SK-N-SH (cell line): ENCODE data around the gene CLEC20A. TPM values are rescaled to one million over a fixed set of nuclear protein-coding genes. Genes with fewer than 3 reads are reported as not detected.

Experiments used
- CTCF ChIA-PET: fragments of 300-600, 350-600 bp; formaldehyde crosslinking; extraction: SDS; loops from one replicate; lab custom pipeline; 2021; lab: Yijun Ruan, JAX
- POLR2A ChIA-PET: fragments of 350-600 bp; sonication (Branson Sonifier 250); formaldehyde crosslinking; extraction: SDS; loops from one replicate; lab custom pipeline; 2020; ENCODE audit warnings: antibody characterized with exemption, inconsistent platforms; lab: Yijun Ruan, JAX
- DNase-seq: peaks from one replicate; pipeline ENCODE4 v3.0.0; 2012
- H2AFZ ChIP-seq: fragments of 200-600 bp; sonication (generic); 2 replicates; pipeline ENCODE4 v1.8.1; 2016; ENCODE audit warnings: antibody characterized with exemption, mild to moderate bottlenecking, low read depth
- H3F3A ChIP-seq: fragments of 200-600 bp; sonication (generic); replicated peaks from 2 replicates; pipeline ENCODE3; 2016; ENCODE audit warnings: antibody characterized with exemption, mild to moderate bottlenecking; ENCODE audit not compliant: insufficient read depth
- H3K27ac ChIP-seq, 2 experiments: fragments of 200-500 bp in 1 of 2; fragments of 200-600 bp in 1 of 2; sonication (Bioruptor generic) in 1 of 2; sonication (generic), shearing (Covaris generic) in 1 of 2; 2 replicates each; pipeline versions ENCODE4 v1.5.1 to v1.6.1; 2014 to 2016; ENCODE audit warnings: low read depth in 2 of 2, inconsistent platforms in 1 of 2, low read length in 1 of 2, mild to moderate bottlenecking in 1 of 2, mixed read lengths in 1 of 2
- H3K27me3 ChIP-seq: fragments of 200-600 bp; sonication (generic), shearing (Covaris generic); 2 replicates; pipeline ENCODE4 v1.6.1; 2016; ENCODE audit warnings: mixed run types; ENCODE audit not compliant: insufficient read depth
- H3K36me3 ChIP-seq, 2 experiments: fragments of 200-500 bp in 1 of 2; fragments of 200-600 bp in 1 of 2; sonication (Bioruptor generic) in 1 of 2; sonication (generic) in 1 of 2; replicated peaks in 1 of 2; 2 replicates each; pipeline versions ENCODE3 to v1.5.1; 2014 to 2016; ENCODE audit warnings: low read length in 1 of 2, mild to moderate bottlenecking in 1 of 2; ENCODE audit not compliant: insufficient read depth in 2 of 2, control insufficient read depth in 1 of 2
- H3K4me1 ChIP-seq, 2 experiments: fragments of 200-500 bp in 1 of 2; fragments of 200-600 bp in 1 of 2; sonication (Bioruptor generic) in 1 of 2; sonication (generic), shearing (Covaris generic) in 1 of 2; 2 replicates each; pipeline versions ENCODE4 v1.5.1 to v1.6.1; 2014 to 2016; ENCODE audit warnings: low read depth in 1 of 2, low read length in 1 of 2, mixed run types in 1 of 2; ENCODE audit not compliant: insufficient read depth in 2 of 2, control insufficient read depth in 1 of 2
- H3K4me2 ChIP-seq: fragments of 200-600 bp; sonication (generic), shearing (Covaris generic); 2 replicates; pipeline ENCODE4 v1.6.1; 2017; ENCODE audit warnings: mixed run types
- H3K4me3 ChIP-seq, 2 experiments: fragments of 200-500 bp in 1 of 2; fragments of 200-600 bp in 1 of 2; sonication (Bioruptor generic) in 1 of 2; sonication (generic), shearing (Covaris generic) in 1 of 2; 2 replicates each; pipeline versions ENCODE4 v1.5.1 to v1.8.1; 2014 to 2016; ENCODE audit warnings: low read depth in 2 of 2, inconsistent platforms in 1 of 2, low read length in 1 of 2, mild to moderate bottlenecking in 1 of 2, mixed read lengths in 1 of 2, moderate library complexity in 1 of 2
- H3K79me2 ChIP-seq: fragments of 200-600 bp; sonication (generic); 2 replicates; pipeline ENCODE4 v1.8.1; 2017; ENCODE audit warnings: mild to moderate bottlenecking; ENCODE audit not compliant: insufficient read depth
- H3K9ac ChIP-seq: fragments of 200-600 bp; sonication (generic); 2 replicates; pipeline ENCODE4 v1.6.1; 2017; ENCODE audit warnings: mixed run types
- H3K9me2 ChIP-seq: fragments of 200-600 bp; sonication (generic); 2 replicates; pipeline ENCODE4 v1.6.1; 2017; ENCODE audit warnings: mixed run types
- H3K9me3 ChIP-seq: fragments of 200-600 bp; sonication (generic); 2 replicates; pipeline ENCODE4 v1.6.1; 2017; ENCODE audit warnings: mixed run types, mild to moderate bottlenecking, moderate library complexity
- H4K20me1 ChIP-seq: fragments of 200-600 bp; sonication (generic); 2 replicates; pipeline ENCODE4 v1.6.1; 2017; ENCODE audit warnings: mild to moderate bottlenecking, mixed run types; ENCODE audit not compliant: insufficient read depth
- CHD2 ChIP-seq: fragments of 150-350 bp; IDR thresholded peaks from 2 replicates; pipeline ENCODE4 v1.6.1; 2018; ENCODE audit warnings: low read length; ENCODE audit not compliant: partially characterized antibody
- CTCF ChIP-seq: fragments of 200-600 bp; sonication (generic); IDR thresholded peaks from 2 replicates; pipeline ENCODE4 v1.6.1; 2017; ENCODE audit warnings: antibody characterized with exemption, mild to moderate bottlenecking, moderate library complexity
- ELF1 ChIP-seq: IDR thresholded peaks from 2 replicates; pipeline ENCODE4 v1.4.0; 2012
- FOXJ3 ChIP-seq: sonication (generic); formaldehyde crosslinking; IDR thresholded peaks from 2 replicates; pipeline ENCODE4 v1.5.1; 2020; ENCODE audit warnings: mild to moderate bottlenecking, missing genetic modification reagents
- GABPA ChIP-seq: IDR thresholded peaks from 2 replicates; pipeline ENCODE4 v1.4.0; 2012; ENCODE audit warnings: low read depth, mild to moderate bottlenecking
- JUND ChIP-seq: IDR thresholded peaks from 2 replicates; pipeline ENCODE4 v1.4.0; 2012
- MEF2A ChIP-seq: IDR thresholded peaks from 2 replicates; pipeline ENCODE4 v1.4.0; 2012; ENCODE audit warnings: low read depth, borderline replicate concordance
- NFIC ChIP-seq: IDR thresholded peaks from 2 replicates; pipeline ENCODE4 v1.4.0; 2012; ENCODE audit warnings: borderline replicate concordance
- NRF1 ChIP-seq: IDR thresholded peaks from 2 replicates; pipeline ENCODE4 v1.6.1; 2012; ENCODE audit warnings: low read depth, mild to moderate bottlenecking, low read length
- RAD21 ChIP-seq: IDR thresholded peaks from 2 replicates; pipeline ENCODE4 v1.6.1; 2012; ENCODE audit warnings: mild to moderate bottlenecking, low read length
- RCOR1 ChIP-seq: fragments of 150-350 bp; IDR thresholded peaks from 2 replicates; pipeline ENCODE4 v1.6.1; 2017; ENCODE audit warnings: antibody characterized with exemption, low read length
- TAF1 ChIP-seq: IDR thresholded peaks from 2 replicates; pipeline ENCODE4 v1.6.1; 2012; ENCODE audit warnings: low read depth, mild to moderate bottlenecking, low read length, moderate library complexity, borderline replicate concordance
- TCF12 ChIP-seq: IDR thresholded peaks from 2 replicates; pipeline ENCODE4 v1.4.0; 2012
- TEAD4 ChIP-seq: IDR thresholded peaks from 2 replicates; pipeline ENCODE4 v1.4.0; 2012; ENCODE audit warnings: mild to moderate bottlenecking, borderline replicate concordance; ENCODE audit not compliant: insufficient read depth
- WGBS: methylation state at CpG from one replicate; pipeline ENCODE4 v1.1.6; 2017; ENCODE audit warnings: low lambda C conversion rate; 5-methylcytosine and 5-hydroxymethylcytosine counted together
- polyA plus RNA-seq, 3 experiments: library from polyadenylated mRNA; depleted of rRNA; stranded (reverse); fragments of >200 nt; gene quantifications; 2 replicates each; pipeline ENCODE4 v1.2.3, GENCODE V29; 2012
- TF ChIP-seq, protein P1 (sequence below): IDR thresholded peaks from 2 replicates; pipeline ENCODE4 v1.4.0; 2012; ENCODE audit warnings: low read depth, borderline replicate concordance

Gene CLEC20A
- polyA plus RNA-seq, 1 of the 3 experiments (the other 2 are of a cell fraction): not detected

GRCh38 chr1:178442925-178443324 is 53.8 kb downstream of the CLEC20A start:
- Histone ChIP-seq H2AFZ (no peak overlapping the region), H3K79me2 (no peaks in the 10 kb centered on the region), H3K27ac (no peak overlapping the region), H3F3A (no peaks in the 10 kb centered on the region), H3K36me3 (peaks cover 33 to 59% of the 10 kb centered on the region in 2 experiments), H3K27me3 (no peaks in the 10 kb centered on the region), H3K4me3 (no peak overlapping the region), H3K9ac (no peak overlapping the region), H3K4me2 (no peak overlapping the region), H4K20me1 (no peaks in the 10 kb centered on the region), H3K4me1 (no peaks in the 10 kb centered on the region; a peak in 1 of 4 replicates), H3K9me2 (no peaks in the 10 kb centered on the region), H3K9me3 (no peaks in the 10 kb centered on the region)
- ChIA-PET POLR2A (no interaction called here), CTCF (interaction anchor here (1.1 kb wide), 1 partner anchor 17 kb away, joined by 3 read pairs; no protein-coding TSS in a partner anchor)
- WGBS: 97% methylated on average over 3 of the region's 3 CpGs
- DNase-seq: no peak
- TF ChIP-seq RAD21 (no peak), TEAD4 (no peak), ELF1 (no peak), RCOR1 (no peak), NFIC (no peak), CTCF (no peak), GABPA (no peak), TCF12 (no peak), FOXJ3 (CRISPR knock-in tag) (no peak), NRF1 (no peak), JUND (no peak), MEF2A (no peak)
- TF ChIP-seq, protein P1, sequence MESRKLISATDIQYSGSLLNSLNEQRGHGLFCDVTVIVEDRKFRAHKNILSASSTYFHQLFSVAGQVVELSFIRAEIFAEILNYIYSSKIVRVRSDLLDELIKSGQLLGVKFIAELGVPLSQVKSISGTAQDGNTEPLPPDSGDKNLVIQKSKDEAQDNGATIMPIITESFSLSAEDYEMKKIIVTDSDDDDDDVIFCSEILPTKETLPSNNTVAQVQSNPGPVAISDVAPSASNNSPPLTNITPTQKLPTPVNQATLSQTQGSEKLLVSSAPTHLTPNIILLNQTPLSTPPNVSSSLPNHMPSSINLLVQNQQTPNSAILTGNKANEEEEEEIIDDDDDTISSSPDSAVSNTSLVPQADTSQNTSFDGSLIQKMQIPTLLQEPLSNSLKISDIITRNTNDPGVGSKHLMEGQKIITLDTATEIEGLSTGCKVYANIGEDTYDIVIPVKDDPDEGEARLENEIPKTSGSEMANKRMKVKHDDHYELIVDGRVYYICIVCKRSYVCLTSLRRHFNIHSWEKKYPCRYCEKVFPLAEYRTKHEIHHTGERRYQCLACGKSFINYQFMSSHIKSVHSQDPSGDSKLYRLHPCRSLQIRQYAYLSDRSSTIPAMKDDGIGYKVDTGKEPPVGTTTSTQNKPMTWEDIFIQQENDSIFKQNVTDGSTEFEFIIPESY: no peak

- WGBS: 86% methylated on average over 2 of the region's 2 CpGs
- no peak overlapping the region for H3K4me3 ChIP-seq
- H3K79me2 ChIP-seq: no peaks in the 10 kb centered on the region
- peaks cover 18 to 35% of the 10 kb centered on the region in 2 experiments for H3K36me3 ChIP-seq
- H3K9ac ChIP-seq: no peak overlapping the region
- no peak for TF ChIP-seq CHD2
- TF ChIP-seq TAF1: no peak
- H3K27me3 ChIP-seq: no peaks in the 10 kb centered on the region
- no peak for DNase-seq
- H2AFZ ChIP-seq: no peak overlapping the region
- H3K27ac ChIP-seq: no peak overlapping the region
- no peaks in the 10 kb centered on the region; a peak in 1 of 4 replicates for H3K4me1 ChIP-seq
- H3K9me2 ChIP-seq: no peaks in the 10 kb centered on the region
- no peak overlapping the region for H3K4me2 ChIP-seq
- H3F3A ChIP-seq: no peaks in the 10 kb centered on the region
- H3K9me3 ChIP-seq: no peaks in the 10 kb centered on the region
- no peaks in the 10 kb centered on the region for H4K20me1 ChIP-seq
- POLR2A ChIA-PET: no interaction called here
- CTCF ChIA-PET: interaction anchor here (0.8 to 1.5 kb wide), 3 partner anchors 18 to 138 kb away, joined by 3 to 4 read pairs (median 3); no protein-coding TSS in a partner anchor
Measured at GRCh38 chr1:178438432-178438831, 58.3 kb downstream of the CLEC20A start.
